HepG2 (cell line): ENCODE data around the gene TRIM8. TPM values are rescaled to one million over a fixed set of nuclear protein-coding genes. Genes with fewer than 3 reads are reported as not detected.

ENCODE experiments used
- ATAC-seq: fragments of 200-7000 bp; cut with Tn5 transposase; 3 replicates; pipeline ENCODE4 v1.9.1; 2020; ENCODE audit warnings: mild to moderate bottlenecking, moderate library complexity
- BruUV-seq: library from RNA; stranded (reverse); fragments of 400-500 nt; replicated peaks from 2 replicates; lab custom pipeline; 2021; lab: Mats Ljungman, UMichigan
- CTCF ChIA-PET: fragments of 300-600 bp; formaldehyde crosslinking; extraction: SDS; loops from one replicate; lab custom pipeline; 2021; ENCODE audit warnings: low total read pairs, inconsistent platforms, low intra/inter-chr PET ratio; lab: Yijun Ruan, JAX
- POLR2A ChIA-PET: fragments of 350-600 bp; sonication (Branson Sonifier 250); formaldehyde crosslinking; loops from one replicate; lab custom pipeline; 2020; ENCODE audit warnings: antibody characterized with exemption, inconsistent platforms; lab: Yijun Ruan, JAX
- DNase-seq: peaks from one replicate; pipeline ENCODE4 v3.0.0-alpha.2; 2015; ENCODE audit warnings: low spot score
- FAIRE-seq: peaks from 3 replicates; lab custom pipeline; 2011; peaks lifted over from hg19 to GRCh38; lab: Jason Lieb, UNC
- H2AFZ ChIP-seq: one replicate; pipeline ENCODE4 v1.6.1; 2011; ENCODE audit warnings: low read length, inconsistent platforms
- H3K27ac ChIP-seq: fragments of 300-600 bp; 3 replicates; pipeline ENCODE4 v1.8.0; 2011; ENCODE audit warnings: mixed run types, mild to moderate bottlenecking, mixed read lengths, low read length, inconsistent platforms; ENCODE audit not compliant: insufficient read depth; ENCODE audit errors: extremely low read length
- H3K27me3 ChIP-seq, 2 experiments: fragments of 200-600 bp in 1 of 2; 2 replicates in 1 of 2; 3 replicates in 1 of 2; pipeline versions ENCODE4 v1.6.0 to v1.8.0; 2011; ENCODE audit warnings: low read length in 2 of 2, mild to moderate bottlenecking in 2 of 2, moderate library complexity in 2 of 2, inconsistent platforms in 1 of 2; ENCODE audit not compliant: insufficient read depth in 2 of 2, control insufficient read depth in 1 of 2
- H3K36me3 ChIP-seq, 2 experiments: fragments of 200-600 bp in 1 of 2; replicated peaks in 1 of 2; 2 replicates in 1 of 2; 3 replicates in 1 of 2; pipeline versions ENCODE4 v1.5.1 to v1.8.0; 2011; ENCODE audit warnings: low read length in 2 of 2, inconsistent platforms in 1 of 2; ENCODE audit not compliant: insufficient read depth in 2 of 2, control insufficient read depth in 1 of 2
- H3K4me1 ChIP-seq: 2 replicates; pipeline ENCODE4 v1.5.1; 2012; ENCODE audit warnings: low read length, inconsistent platforms; ENCODE audit not compliant: insufficient read depth
- H3K4me2 ChIP-seq: 2 replicates; pipeline ENCODE4 v1.6.0; 2011; ENCODE audit warnings: low read depth, low read length, inconsistent platforms
- H3K4me3 ChIP-seq, 3 experiments: fragments of 200-600 bp in 1 of 3; sonication (generic), shearing (Covaris generic) in 1 of 3; replicated peaks in 1 of 3; 2 replicates each; pipeline ENCODE4 v1.5.1; 2011 to 2016; ENCODE audit warnings: low read length in 3 of 3, inconsistent platforms in 2 of 3, low read depth in 2 of 3, mild to moderate bottlenecking in 2 of 3, control low read depth in 1 of 3, mixed read lengths in 1 of 3; ENCODE audit not compliant: insufficient read depth in 1 of 3
- H3K79me2 ChIP-seq: one replicate; pipeline ENCODE4 v1.6.1; 2011; ENCODE audit warnings: low read length, inconsistent platforms; ENCODE audit not compliant: insufficient read depth
- H3K9ac ChIP-seq: 2 replicates; pipeline ENCODE4 v1.6.0; 2011; ENCODE audit warnings: mild to moderate bottlenecking, low read depth, low read length, inconsistent platforms; ENCODE audit not compliant: insufficient read depth
- H3K9me3 ChIP-seq: 2 replicates; pipeline ENCODE4 v1.5.1; 2012; ENCODE audit warnings: mild to moderate bottlenecking, low read length
- H4K20me1 ChIP-seq: 2 replicates; pipeline ENCODE4 v1.6.0; 2011; ENCODE audit warnings: inconsistent platforms, mild to moderate bottlenecking, low read length, moderate library complexity; ENCODE audit not compliant: insufficient read depth
- ARNT2 ChIP-seq: sonication (generic); formaldehyde crosslinking; IDR thresholded peaks from 2 replicates; pipeline ENCODE4 v1.8.0; 2022; ENCODE audit warnings: mild to moderate bottlenecking, low read depth, missing genetic modification reagents, moderate library complexity
- EED ChIP-seq: sonication (generic); formaldehyde crosslinking; IDR thresholded peaks from 2 replicates; pipeline ENCODE4 v1.5.0; 2020; ENCODE audit warnings: mild to moderate bottlenecking, missing genetic modification reagents
- FOSL1 ChIP-seq: sonication (generic); formaldehyde crosslinking; IDR thresholded peaks from 2 replicates; pipeline ENCODE4 v1.9.0; 2021; ENCODE audit warnings: missing genetic modification reagents, borderline replicate concordance
- HHEX ChIP-seq: IDR thresholded peaks from 2 replicates; pipeline ENCODE4 v1.6.1; 2016; ENCODE audit warnings: control low read depth
- HOXA5 ChIP-seq: sonication (generic); formaldehyde crosslinking; IDR thresholded peaks from 2 replicates; pipeline ENCODE4 v1.4.0; 2020; ENCODE audit warnings: missing genetic modification reagents
- NBN ChIP-seq: fragments of 450-650 bp; conservative IDR thresholded peaks from 2 replicates; pipeline ENCODE4 v1.6.1; 2017
- SALL1 ChIP-seq: sonication (generic); formaldehyde crosslinking; IDR thresholded peaks from 2 replicates; pipeline ENCODE4 v1.8.0; 2022; ENCODE audit warnings: mild to moderate bottlenecking, missing genetic modification reagents
- ZNF432 ChIP-seq: sonication (generic); formaldehyde crosslinking; IDR thresholded peaks from 2 replicates; pipeline ENCODE4 v1.5.0; 2020; ENCODE audit warnings: missing genetic modification reagents, mild to moderate bottlenecking, borderline replicate concordance
- ZNF503 ChIP-seq: sonication (generic); formaldehyde crosslinking; IDR thresholded peaks from 2 replicates; pipeline ENCODE4 v1.4.0; 2020; ENCODE audit warnings: missing genetic modification reagents
- WGBS: methylation state at CpG from one replicate; pipeline ENCODE4 v1.1.6; 2017; ENCODE audit warnings: low lambda C conversion rate; 5-methylcytosine and 5-hydroxymethylcytosine counted together
- in situ Hi-C: cut with HindIII; loops from 2 replicates; pipeline ENCODE4 v1.10.0; 2017; ENCODE audit warnings: low pct_unique_long_range_greater_than_20kb; ENCODE audit not compliant: extremely low pct_ligation_motif_present
- intact Hi-C: fragments of 100-400 bp; cut with micrococcal nuclease; formaldehyde crosslinking; loops from one replicate; pipeline ENCODE4 v1.10.0; 2022; ENCODE audit not compliant: unreplicated experiment
- polyA plus RNA-seq, 8 experiments: library from polyadenylated mRNA; depleted of rRNA in 3 of 8; stranded (reverse) in 7 of 8; unstranded in 1 of 8; fragments of >200 nt; fragmentation: Illumina TruSeq in 4 of 8; extraction: Trizol in 4 of 8; gene quantifications; 2 replicates each; pipeline versions ENCODE4 v1.2.1 to v1.2.3, GENCODE V29; 2011 to 2016; ENCODE audit warnings: low read depth in 4 of 8, missing spikeins in 1 of 8, mixed read lengths in 1 of 8; ENCODE audit not compliant: insufficient read depth in 1 of 8
- total RNA-seq, 5 experiments: library from RNA; depleted of rRNA; stranded (reverse); fragments of >200 nt; fragmentation: Illumina TruSeq; extraction: Trizol; gene quantifications; 2 replicates each; pipeline ENCODE4 v1.2.3, GENCODE V29; 2016; ENCODE audit warnings: low read depth in 1 of 5
- TF ChIP-seq, protein P1 (sequence below): sonication (generic); formaldehyde crosslinking; IDR thresholded peaks from 2 replicates; pipeline ENCODE4 v1.4.0; 2020; ENCODE audit warnings: missing genetic modification reagents, borderline replicate concordance
- TF ChIP-seq, protein P2 (sequence below): sonication (generic); formaldehyde crosslinking; IDR thresholded peaks from 2 replicates; pipeline ENCODE4 v1.4.0; 2020; ENCODE audit warnings: missing genetic modification reagents
- TF ChIP-seq, protein P3 (sequence below): sonication (generic); formaldehyde crosslinking; IDR thresholded peaks from 2 replicates; pipeline ENCODE4 v1.5.1; 2020; ENCODE audit warnings: missing genetic modification reagents, mild to moderate bottlenecking, borderline replicate concordance

The TRIM8 gene
- total and polyA plus RNA-seq, 2 of the 13 experiments (the other 11 are each of a cell fraction or from before 2014, with no cell fraction given): 38.9 to 66.5 TPM

DNA sequence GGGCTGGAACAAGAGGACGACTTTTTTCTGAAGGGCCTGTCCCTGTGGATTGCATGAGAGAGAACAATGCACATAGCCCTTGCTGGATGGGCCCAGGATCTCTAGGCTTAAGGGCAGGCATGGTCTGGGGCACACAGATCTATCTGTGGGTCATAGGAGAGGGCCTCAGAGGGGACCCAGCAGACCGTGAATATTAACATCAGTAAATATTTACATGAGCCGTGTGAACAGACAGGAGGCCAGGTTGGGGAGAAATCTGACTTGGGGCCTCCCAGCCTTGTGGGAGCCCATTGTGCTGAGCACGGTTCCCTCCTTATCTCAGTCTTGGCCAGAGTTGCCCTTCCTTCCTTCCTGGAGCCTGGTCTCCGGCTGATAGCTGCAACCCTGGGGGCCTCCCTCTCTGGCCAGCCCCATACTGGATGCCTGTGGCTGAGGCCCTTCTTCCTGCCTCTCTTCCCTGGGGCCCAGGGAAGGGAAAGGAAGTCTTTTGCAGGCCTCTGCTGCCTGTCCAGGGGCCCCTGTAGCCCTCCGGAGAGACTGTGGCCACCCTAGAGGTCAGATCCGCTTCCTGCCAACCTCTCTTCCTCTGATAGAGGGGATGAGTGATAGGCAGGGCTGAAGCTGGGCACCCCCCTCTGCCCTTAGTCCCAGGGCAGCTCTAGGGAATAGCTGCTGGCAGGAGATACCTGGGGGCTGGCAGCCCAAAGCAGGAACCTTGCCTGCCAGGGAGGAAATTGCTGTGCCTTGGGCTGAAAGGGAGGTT is 44.5 kb upstream of the TRIM8 start (continued):
- TF ChIP-seq, protein P1, sequence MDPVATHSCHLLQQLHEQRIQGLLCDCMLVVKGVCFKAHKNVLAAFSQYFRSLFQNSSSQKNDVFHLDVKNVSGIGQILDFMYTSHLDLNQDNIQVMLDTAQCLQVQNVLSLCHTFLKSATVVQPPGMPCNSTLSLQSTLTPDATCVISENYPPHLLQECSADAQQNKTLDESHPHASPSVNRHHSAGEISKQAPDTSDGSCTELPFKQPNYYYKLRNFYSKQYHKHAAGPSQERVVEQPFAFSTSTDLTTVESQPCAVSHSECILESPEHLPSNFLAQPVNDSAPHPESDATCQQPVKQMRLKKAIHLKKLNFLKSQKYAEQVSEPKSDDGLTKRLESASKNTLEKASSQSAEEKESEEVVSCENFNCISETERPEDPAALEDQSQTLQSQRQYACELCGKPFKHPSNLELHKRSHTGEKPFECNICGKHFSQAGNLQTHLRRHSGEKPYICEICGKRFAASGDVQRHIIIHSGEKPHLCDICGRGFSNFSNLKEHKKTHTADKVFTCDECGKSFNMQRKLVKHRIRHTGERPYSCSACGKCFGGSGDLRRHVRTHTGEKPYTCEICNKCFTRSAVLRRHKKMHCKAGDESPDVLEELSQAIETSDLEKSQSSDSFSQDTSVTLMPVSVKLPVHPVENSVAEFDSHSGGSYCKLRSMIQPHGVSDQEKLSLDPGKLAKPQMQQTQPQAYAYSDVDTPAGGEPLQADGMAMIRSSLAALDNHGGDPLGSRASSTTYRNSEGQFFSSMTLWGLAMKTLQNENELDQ (CRISPR knock-in tag): no peak
- TF ChIP-seq EED (CRISPR knock-in tag) (no peak), ZNF503 (CRISPR knock-in tag) (peak; percentile 90), FOSL1 (CRISPR knock-in tag) (no peak), HHEX (CRISPR knock-in tag) (no peak; the same call in 1 of the 2 replicates)

DNA sequence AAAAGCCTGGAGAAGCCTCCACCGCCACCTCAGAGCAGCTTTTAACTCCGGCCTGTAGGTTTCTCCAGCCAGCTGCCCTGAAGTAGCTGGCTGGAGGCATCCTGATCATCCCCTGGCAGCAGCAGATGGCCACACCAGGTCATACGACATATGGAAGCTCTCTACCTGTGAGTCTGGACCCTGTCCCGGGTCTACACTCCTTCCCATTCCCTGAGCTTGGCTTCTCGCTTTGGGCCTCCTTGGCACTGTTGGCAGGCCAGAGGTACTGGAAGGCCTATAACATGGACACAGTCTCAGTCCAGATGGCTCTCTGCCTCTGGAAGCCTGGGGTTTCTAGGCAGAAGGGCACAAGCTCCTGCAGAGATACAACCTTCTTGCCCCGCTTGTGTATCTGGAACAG is 43.5 kb upstream of the TRIM8 start:
- CTCF ChIA-PET: interaction anchor here (2.1 kb wide), 1 partner anchor 44 kb away, joined by 5 read pairs; the partner anchor contains the start of gene TRIM8
- intact Hi-C loops (no loop called here), in situ Hi-C loops (no loop called here)
- no peak overlapping the region for H2AFZ ChIP-seq
- BruUV-seq: TSS peak; percentile 34
- H4K20me1 ChIP-seq: no peaks in the 10 kb centered on the region
- ATAC-seq (no peak), DNase-seq (no peak), FAIRE-seq (no peak)
- peaks cover 67% of the 10 kb centered on the region for H3K4me1 ChIP-seq
- H3K27me3 ChIP-seq: no peaks in the 10 kb centered on the region
- H3K9me3 ChIP-seq: no peaks in the 10 kb centered on the region
- peak overlapping the region; percentile 78 for H3K4me2 ChIP-seq
- H3K27ac ChIP-seq: peak overlapping the region; percentile 95
- WGBS: 98% methylated on average over 4 of the region's 6 CpGs
- no peak overlapping the region; the same call in 1 of the 2 replicates for H3K9ac ChIP-seq
- peaks cover 0 to 12% of the 10 kb centered on the region in 2 experiments; a peak in 1 of 5 replicates for H3K36me3 ChIP-seq
- no peak overlapping the region for H3K4me3 ChIP-seq
- peaks cover 5% of the 10 kb centered on the region for H3K79me2 ChIP-seq
- POLR2A ChIA-PET: interaction anchor here (1.0 to 5.6 kb wide), 9 partner anchors 8 to 112 kb away, joined by 3 to 68 read pairs (median 8); partner anchors contain the start of genes SUFU and TRIM8
- TF ChIP-seq ARNT2 (no peak), ZNF432 (CRISPR knock-in tag) (no peak), HOXA5 (CRISPR knock-in tag) (no peak), SALL1 (CRISPR knock-in tag) (no peak), NBN (no peak)
- TF ChIP-seq, protein P2, sequence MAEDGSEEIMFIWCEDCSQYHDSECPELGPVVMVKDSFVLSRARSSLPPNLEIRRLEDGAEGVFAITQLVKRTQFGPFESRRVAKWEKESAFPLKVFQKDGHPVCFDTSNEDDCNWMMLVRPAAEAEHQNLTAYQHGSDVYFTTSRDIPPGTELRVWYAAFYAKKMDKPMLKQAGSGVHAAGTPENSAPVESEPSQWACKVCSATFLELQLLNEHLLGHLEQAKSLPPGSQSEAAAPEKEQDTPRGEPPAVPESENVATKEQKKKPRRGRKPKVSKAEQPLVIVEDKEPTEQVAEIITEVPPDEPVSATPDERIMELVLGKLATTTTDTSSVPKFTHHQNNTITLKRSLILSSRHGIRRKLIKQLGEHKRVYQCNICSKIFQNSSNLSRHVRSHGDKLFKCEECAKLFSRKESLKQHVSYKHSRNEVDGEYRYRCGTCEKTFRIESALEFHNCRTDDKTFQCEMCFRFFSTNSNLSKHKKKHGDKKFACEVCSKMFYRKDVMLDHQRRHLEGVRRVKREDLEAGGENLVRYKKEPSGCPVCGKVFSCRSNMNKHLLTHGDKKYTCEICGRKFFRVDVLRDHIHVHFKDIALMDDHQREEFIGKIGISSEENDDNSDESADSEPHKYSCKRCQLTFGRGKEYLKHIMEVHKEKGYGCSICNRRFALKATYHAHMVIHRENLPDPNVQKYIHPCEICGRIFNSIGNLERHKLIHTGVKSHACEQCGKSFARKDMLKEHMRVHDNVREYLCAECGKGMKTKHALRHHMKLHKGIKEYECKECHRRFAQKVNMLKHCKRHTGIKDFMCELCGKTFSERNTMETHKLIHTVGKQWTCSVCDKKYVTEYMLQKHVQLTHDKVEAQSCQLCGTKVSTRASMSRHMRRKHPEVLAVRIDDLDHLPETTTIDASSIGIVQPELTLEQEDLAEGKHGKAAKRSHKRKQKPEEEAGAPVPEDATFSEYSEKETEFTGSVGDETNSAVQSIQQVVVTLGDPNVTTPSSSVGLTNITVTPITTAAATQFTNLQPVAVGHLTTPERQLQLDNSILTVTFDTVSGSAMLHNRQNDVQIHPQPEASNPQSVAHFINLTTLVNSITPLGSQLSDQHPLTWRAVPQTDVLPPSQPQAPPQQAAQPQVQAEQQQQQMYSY: no peak
- TF ChIP-seq, protein P3, sequence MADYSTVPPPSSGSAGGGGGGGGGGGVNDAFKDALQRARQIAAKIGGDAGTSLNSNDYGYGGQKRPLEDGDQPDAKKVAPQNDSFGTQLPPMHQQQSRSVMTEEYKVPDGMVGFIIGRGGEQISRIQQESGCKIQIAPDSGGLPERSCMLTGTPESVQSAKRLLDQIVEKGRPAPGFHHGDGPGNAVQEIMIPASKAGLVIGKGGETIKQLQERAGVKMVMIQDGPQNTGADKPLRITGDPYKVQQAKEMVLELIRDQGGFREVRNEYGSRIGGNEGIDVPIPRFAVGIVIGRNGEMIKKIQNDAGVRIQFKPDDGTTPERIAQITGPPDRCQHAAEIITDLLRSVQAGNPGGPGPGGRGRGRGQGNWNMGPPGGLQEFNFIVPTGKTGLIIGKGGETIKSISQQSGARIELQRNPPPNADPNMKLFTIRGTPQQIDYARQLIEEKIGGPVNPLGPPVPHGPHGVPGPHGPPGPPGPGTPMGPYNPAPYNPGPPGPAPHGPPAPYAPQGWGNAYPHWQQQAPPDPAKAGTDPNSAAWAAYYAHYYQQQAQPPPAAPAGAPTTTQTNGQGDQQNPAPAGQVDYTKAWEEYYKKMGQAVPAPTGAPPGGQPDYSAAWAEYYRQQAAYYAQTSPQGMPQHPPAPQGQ (CRISPR knock-in tag): no peak
